NCI-H446 treated with DMSO at 0.1 percent for 48 hours (cell line): ENCODE measurements around the gene MTG1.
"Not testable (repeated sequence)": the region's sequence is repeated elsewhere in the genome, so short reads cannot be mapped to it uniquely, and the experiment has no call there.

Experiments
- DNase-seq: peaks from one replicate; lab custom pipeline; 2025; lab: John Stamatoyannopoulos, UW

The MTG1 gene

GRCh38 chr10:133466683-133467275 lies 72.8 kb downstream of the MTG1 start:
- DNase-seq: no peak

GRCh38 chr10:133467286-133467911 lies 73.4 kb downstream of the MTG1 start:
- DNase-seq: no peak

GRCh38 chr10:133469205-133469604 lies 75.2 kb downstream of the MTG1 start:
- DNase-seq: not testable (repeated sequence)

GRCh38 chr10:133471300-133472109 lies 77.5 kb downstream of the MTG1 start:
- no peak for DNase-seq
